Measurements from ENCODE around the gene STAT4. TPM values are rescaled to one million over a fixed set of nuclear protein-coding genes. Genes with fewer than 3 reads are reported as not detected.

Gene STAT4
- total RNA-seq, 1 experiment from 2014 or later: 0.33 TPM

DNA sequence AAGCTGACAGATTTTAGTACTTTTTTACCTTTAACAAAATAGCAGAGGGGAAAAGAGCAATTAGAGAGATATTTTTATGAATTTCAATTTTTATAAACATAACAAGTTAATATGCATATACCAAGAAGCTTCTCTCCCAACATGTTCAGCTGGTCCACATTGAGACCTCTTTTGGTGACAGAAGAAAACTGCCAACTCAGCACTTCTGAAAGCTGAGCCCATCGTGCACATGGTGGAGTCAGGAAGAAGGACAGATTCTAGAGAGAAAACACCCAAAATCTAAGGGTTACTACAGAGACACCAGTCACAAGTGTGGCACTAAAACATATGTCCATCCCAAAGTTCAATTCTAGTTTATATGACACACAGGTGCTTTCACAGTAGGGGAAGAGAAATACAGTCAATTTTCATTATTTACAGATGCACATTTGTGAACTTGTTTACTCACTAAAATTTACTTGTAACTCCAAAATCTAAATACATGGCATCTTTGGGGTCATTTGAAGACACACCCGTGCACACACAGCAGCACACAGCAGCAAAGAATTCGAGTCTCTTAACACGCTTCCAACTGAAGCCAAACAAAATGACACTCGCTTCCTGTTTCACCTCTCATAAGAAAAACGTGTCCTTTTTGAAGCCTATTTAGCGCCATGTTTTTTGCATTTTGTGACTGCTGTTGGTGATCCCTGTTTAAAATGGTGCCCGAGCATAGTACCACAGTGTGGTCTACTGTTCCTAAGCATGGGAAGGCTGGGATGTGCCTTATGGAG lies 168.3 kb downstream of the STAT4 start:
- H3K4me1 Mint-ChIP-seq: no peaks in the 10 kb centered on the region
- WGBS (ENCODE audit: extremely low coverage, insufficient read length, low lambda C conversion rate): no CpG with 5 or more reads among the region's 8 CpGs
- no peak for DNase-seq
- no peak overlapping the region for H3T11ph ChIP-seq (ENCODE audit: low read length)
- H3K79me1 ChIP-seq (ENCODE audit: insufficient read depth, low read depth, low read length, poor library complexity, severe bottlenecking): no peaks in the 10 kb centered on the region
- H3K4me3 Mint-ChIP-seq: no peak overlapping the region
- H3K56ac ChIP-seq (ENCODE audit: insufficient read length, low read depth, low read length): no peak overlapping the region
- H4K5ac ChIP-seq (ENCODE audit: insufficient read length, low read depth, low read length): no peak overlapping the region
- no peak overlapping the region for H3K9ac ChIP-seq (ENCODE audit: extremely low read depth, insufficient read length, low read length)
- no peak overlapping the region for H2BK15ac ChIP-seq (ENCODE audit: low read depth, low read length)
- no peaks in the 10 kb centered on the region for H3K4me1 ChIP-seq (ENCODE audit: insufficient read depth, low read length)
- H4K20me1 ChIP-seq (ENCODE audit: control insufficient read depth, insufficient read depth, insufficient read length): no peaks in the 10 kb centered on the region
- H3K27ac Mint-ChIP-seq: no peak overlapping the region
- H3K27me3 Mint-ChIP-seq (ENCODE audit: low read depth): no peaks in the 10 kb centered on the region
- H3K23ac ChIP-seq (ENCODE audit: insufficient read length, low read depth, low read length): no peak overlapping the region
- no peaks in the 10 kb centered on the region for H3K9me3 Mint-ChIP-seq
- no peaks in the 10 kb centered on the region for H3K9me3 ChIP-seq (ENCODE audit: control insufficient read depth, low read depth, low read length)
- H2AFZ ChIP-seq (ENCODE audit: low read length): no peak overlapping the region
- H3K23me2 ChIP-seq (ENCODE audit: insufficient read length, low read depth, low read length, poor library complexity, severe bottlenecking): no peaks in the 10 kb centered on the region
- no peak overlapping the region for H3K18ac ChIP-seq (ENCODE audit: insufficient read length, low read depth, low read length)
- peaks cover 50 to 94% (median 94%) of the 10 kb centered on the region in 3 experiments; a peak in 6 of 7 replicates for H3K36me3 Mint-ChIP-seq (ENCODE audit: insufficient read depth in 1 of 3, low read depth in 3 of 3)
- H3K4ac ChIP-seq (ENCODE audit: low read depth, low read length): no peak overlapping the region
- H2BK20ac ChIP-seq (ENCODE audit: low read depth, low read length, poor library complexity, severe bottlenecking): no peak overlapping the region
- no peak overlapping the region for H2BK5ac ChIP-seq (ENCODE audit: insufficient read length, low read length)
- H2BK12ac ChIP-seq (ENCODE audit: insufficient read length, low read depth, low read length): no peak overlapping the region
- H3K14ac ChIP-seq (ENCODE audit: insufficient read depth, low read length): no peak overlapping the region
- no peak overlapping the region for H2AK5ac ChIP-seq (ENCODE audit: insufficient read length, low read length)
- TF ChIP-seq, protein P1, sequence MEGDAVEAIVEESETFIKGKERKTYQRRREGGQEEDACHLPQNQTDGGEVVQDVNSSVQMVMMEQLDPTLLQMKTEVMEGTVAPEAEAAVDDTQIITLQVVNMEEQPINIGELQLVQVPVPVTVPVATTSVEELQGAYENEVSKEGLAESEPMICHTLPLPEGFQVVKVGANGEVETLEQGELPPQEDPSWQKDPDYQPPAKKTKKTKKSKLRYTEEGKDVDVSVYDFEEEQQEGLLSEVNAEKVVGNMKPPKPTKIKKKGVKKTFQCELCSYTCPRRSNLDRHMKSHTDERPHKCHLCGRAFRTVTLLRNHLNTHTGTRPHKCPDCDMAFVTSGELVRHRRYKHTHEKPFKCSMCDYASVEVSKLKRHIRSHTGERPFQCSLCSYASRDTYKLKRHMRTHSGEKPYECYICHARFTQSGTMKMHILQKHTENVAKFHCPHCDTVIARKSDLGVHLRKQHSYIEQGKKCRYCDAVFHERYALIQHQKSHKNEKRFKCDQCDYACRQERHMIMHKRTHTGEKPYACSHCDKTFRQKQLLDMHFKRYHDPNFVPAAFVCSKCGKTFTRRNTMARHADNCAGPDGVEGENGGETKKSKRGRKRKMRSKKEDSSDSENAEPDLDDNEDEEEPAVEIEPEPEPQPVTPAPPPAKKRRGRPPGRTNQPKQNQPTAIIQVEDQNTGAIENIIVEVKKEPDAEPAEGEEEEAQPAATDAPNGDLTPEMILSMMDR (conservative IDR thresholded peaks at IDR 0.05): no peak
- H3K79me2 ChIP-seq (ENCODE audit: insufficient read depth, low read length): no peaks in the 10 kb centered on the region
- H3K27ac ChIP-seq (ENCODE audit: insufficient read length, low read depth, low read length): no peak overlapping the region
- H3K4me2 ChIP-seq (ENCODE audit: insufficient read depth, insufficient read length, low read length): no peak overlapping the region
- H2BK120ac ChIP-seq (ENCODE audit: low read depth, low read length, poor library complexity, severe bottlenecking): no peak overlapping the region
- H4K91ac ChIP-seq (ENCODE audit: insufficient read length, low read depth, low read length): no peak overlapping the region
- H4K8ac ChIP-seq (replicated peaks; ENCODE audit: insufficient read length, low read depth, low read length): no peak overlapping the region
- no peaks in the 10 kb centered on the region for H3K27me3 ChIP-seq (ENCODE audit: insufficient read depth, low read length)
